ENCODE data around the gene TINAGL1.

Gene TINAGL1

DNA sequence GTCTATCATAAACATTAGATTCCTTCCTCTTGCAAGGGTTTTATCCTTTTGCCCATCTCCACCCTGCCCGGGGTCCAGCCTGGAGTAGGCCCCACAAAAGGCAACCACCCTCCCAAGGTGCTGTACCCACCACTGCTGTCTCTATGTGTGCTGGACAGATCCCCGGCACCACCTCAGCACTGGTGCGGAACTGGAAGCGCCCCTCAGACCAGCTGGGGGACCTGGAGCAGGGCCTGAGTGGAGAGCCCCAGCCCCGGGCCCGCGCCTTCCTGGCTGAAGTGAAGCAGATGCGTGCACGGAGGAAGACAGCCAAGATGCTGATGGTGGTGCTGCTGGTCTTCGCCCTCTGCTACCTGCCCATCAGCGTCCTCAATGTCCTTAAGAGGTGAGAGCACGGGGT is 47.0 kb downstream of the TINAGL1 start:
- Histone ChIP-seq H3K4me3 (ENCODE audit: low read depth, low read length) (no peak overlapping the region), H3K4me1 (peaks cover 13% of the 10 kb centered on the region), H3K36me3 (no peaks in the 10 kb centered on the region; the same call in 1 of the 2 replicates), H3K9me3 (no peaks in the 10 kb centered on the region), H3K27me3 (no peaks in the 10 kb centered on the region)
- DNase-seq, result no peak
- TF ChIP-seq, protein P1, sequence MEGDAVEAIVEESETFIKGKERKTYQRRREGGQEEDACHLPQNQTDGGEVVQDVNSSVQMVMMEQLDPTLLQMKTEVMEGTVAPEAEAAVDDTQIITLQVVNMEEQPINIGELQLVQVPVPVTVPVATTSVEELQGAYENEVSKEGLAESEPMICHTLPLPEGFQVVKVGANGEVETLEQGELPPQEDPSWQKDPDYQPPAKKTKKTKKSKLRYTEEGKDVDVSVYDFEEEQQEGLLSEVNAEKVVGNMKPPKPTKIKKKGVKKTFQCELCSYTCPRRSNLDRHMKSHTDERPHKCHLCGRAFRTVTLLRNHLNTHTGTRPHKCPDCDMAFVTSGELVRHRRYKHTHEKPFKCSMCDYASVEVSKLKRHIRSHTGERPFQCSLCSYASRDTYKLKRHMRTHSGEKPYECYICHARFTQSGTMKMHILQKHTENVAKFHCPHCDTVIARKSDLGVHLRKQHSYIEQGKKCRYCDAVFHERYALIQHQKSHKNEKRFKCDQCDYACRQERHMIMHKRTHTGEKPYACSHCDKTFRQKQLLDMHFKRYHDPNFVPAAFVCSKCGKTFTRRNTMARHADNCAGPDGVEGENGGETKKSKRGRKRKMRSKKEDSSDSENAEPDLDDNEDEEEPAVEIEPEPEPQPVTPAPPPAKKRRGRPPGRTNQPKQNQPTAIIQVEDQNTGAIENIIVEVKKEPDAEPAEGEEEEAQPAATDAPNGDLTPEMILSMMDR (IDR thresholded peaks at IDR 0.05; ENCODE audit: low read depth, low read length), result no peak

DNA sequence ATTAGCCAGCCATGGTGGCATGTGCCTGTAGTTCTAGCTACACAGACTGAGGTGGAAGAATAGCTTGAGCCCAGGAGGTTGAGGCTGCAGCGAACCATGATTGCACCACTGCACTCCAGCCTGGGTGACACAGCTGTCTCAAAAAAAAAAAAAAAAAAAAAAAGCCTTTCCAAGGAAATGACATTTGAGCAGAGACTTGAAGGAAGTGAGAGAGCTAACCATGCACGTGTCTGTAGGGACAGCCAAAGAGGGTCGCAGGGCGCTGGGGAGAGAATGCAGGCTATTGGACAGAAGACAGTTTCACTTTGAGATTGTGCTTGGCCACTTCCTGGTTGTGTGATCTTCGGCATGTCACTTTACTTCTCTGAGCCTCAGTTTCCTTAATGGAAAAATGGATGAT is 48.0 kb downstream of the TINAGL1 start:
- peaks cover 22% of the 10 kb centered on the region for H3K4me1 ChIP-seq
- TF ChIP-seq, protein P1 (IDR thresholded peaks at IDR 0.05; ENCODE audit: low read depth, low read length), result no peak
- H3K36me3 ChIP-seq, result no peaks in the 10 kb centered on the region; the same call in 1 of the 2 replicates
- no peak overlapping the region for H3K4me3 ChIP-seq (ENCODE audit: low read depth, low read length)
- H3K27me3 ChIP-seq, result no peaks in the 10 kb centered on the region
- no peak for DNase-seq
- no peaks in the 10 kb centered on the region for H3K9me3 ChIP-seq

DNA sequence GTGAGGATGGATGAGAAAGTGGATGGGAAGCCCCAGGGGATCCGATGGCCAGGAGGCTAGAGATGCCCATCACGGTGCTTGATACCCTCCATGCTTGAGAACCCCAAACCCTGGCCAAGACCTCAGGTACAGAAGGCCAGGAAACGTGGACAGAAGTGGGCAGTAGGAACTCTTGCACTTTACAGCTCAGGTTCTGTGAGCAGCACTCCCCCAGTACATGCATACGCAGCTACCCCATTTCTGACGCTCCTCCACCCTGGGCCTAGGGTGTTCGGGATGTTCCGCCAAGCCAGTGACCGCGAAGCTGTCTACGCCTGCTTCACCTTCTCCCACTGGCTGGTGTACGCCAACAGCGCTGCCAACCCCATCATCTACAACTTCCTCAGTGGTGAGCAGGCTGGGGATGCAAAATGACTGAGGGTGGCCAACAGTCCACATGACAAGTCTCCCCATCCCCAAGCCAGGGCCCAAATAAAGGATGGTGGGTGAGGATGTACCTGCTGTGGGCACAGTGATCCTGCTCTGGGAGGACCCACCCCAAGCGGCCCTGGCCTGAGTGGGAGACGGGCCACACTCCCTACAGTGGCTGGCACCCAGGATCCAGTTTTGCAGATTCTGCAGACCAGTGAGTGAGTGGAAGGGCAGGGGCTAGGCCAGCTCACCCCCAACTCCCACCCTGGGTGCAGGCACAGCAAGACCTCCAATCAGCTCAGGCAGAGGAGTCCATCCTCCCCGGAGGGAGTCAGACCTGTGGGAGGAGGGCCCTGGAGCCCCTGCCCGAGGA is 48.6 kb downstream of the TINAGL1 start:
- no peak overlapping the region for H3K4me3 ChIP-seq (ENCODE audit: low read depth, low read length)

DNA sequence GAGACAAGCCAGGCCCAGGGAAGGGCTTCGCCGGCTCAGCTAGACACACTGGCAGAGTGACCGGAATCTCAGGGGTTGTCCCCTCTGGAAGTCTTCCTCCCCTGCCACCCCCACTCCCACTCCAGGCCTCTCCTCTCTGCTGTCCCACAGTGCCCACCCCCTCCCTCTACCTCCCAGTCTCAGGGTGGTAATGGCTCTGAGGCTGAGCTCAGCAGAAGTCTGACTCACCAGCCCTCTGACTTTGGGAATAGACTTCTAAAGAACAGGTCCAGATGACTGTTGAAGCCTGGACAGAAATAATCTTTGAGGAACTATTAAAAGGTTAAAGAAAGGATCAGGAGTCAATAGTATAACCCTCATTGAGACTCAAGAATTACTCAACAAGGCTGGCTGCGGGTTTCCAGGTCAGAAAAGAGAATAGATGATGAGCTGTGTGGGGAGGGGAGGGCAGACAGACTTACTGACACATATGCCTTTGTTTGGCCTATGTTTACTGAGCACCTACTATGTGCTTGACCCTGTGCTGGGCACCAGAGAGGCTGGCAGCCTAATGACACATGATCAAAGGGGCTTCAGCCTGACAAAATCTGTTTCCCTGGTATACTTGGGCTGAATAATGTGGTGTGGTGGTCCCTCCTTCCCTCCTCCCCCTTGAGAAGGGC is 49.4 kb downstream of the TINAGL1 start:
- DNase-seq, result no peak
- TF ChIP-seq, protein P1 (IDR thresholded peaks at IDR 0.05; ENCODE audit: low read depth, low read length), result no peak
- H3K27me3 ChIP-seq, result no peaks in the 10 kb centered on the region
- H3K4me3 ChIP-seq (ENCODE audit: low read depth, low read length), result no peak overlapping the region
- peaks cover 31% of the 10 kb centered on the region for H3K4me1 ChIP-seq
- H3K36me3 ChIP-seq, result peaks cover 2% of the 10 kb centered on the region
- H3K9me3 ChIP-seq, result no peaks in the 10 kb centered on the region

More for the DNA sequence above, 48.6 kb downstream of the TINAGL1 start:
- DNase-seq, result no peak
- TF ChIP-seq, protein P1 (IDR thresholded peaks at IDR 0.05; ENCODE audit: low read depth, low read length), result no peak
- Histone ChIP-seq H3K27me3 (no peaks in the 10 kb centered on the region), H3K9me3 (no peaks in the 10 kb centered on the region), H3K4me1 (peaks cover 27% of the 10 kb centered on the region), H3K36me3 (no peaks in the 10 kb centered on the region; the same call in 1 of the 2 replicates)

DNA sequence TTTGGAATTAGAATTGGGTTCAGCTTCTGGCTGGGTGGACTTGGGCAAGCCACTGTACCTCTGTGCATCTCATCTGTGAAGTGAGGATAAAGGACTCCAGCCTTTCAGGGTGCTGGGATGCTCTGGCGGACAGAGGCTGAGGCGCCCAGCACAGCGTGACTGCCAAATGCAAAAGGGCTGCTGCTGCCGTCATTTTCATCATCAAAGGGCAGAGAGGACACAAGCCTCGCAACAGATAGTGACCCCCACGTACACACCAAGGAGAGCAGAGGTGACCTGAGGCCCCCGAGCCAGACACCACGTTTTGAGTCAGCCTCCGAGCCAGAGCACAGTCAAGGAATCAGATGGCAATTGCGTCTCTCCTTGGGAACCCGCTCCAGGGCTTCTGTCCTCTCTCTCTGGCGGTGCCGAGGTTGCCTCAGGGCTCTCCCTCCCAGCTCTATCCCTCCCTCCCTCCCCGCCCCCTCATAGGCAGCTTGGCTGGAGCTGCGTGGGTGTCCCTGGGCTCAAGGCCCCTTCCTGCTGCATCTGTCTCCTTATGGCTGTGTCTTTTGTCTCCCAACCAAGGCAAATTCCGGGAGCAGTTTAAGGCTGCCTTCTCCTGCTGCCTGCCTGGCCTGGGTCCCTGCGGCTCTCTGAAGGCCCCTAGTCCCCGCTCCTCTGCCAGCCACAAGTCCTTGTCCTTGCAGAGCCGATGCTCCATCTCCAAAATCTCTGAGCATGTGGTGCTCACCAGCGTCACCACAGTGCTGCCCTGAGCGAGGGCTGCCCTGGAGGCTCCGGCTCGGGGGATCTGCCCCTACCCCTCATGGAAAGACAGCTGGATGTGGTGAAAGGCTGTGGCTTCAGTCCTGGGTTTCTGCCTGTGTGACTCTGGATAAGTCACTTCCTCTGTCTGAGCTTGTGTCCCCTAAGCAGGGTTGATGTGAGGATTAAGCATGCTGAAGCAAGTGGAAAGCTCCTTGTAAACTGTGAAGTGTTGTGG is 50.2 kb downstream of the TINAGL1 start:
- TF ChIP-seq, protein P1 (IDR thresholded peaks at IDR 0.05; ENCODE audit: low read depth, low read length), result no peak
- no peaks in the 10 kb centered on the region for H3K9me3 ChIP-seq
- DNase-seq, result peak; percentile 52
- peaks cover 4% of the 10 kb centered on the region for H3K36me3 ChIP-seq
- no peaks in the 10 kb centered on the region for H3K27me3 ChIP-seq
- peaks cover 31% of the 10 kb centered on the region for H3K4me1 ChIP-seq
- H3K4me3 ChIP-seq (ENCODE audit: low read depth, low read length), result no peak overlapping the region; the same call in 1 of the 2 replicates
